Measurements from ENCODE around the gene CCNH. TPM values are rescaled to one million over a fixed set of nuclear protein-coding genes. Genes with fewer than 3 reads are reported as not detected.

CCNH gene
- total RNA-seq, 1 donor from 2014 or later, result 23.1 TPM

DNA sequence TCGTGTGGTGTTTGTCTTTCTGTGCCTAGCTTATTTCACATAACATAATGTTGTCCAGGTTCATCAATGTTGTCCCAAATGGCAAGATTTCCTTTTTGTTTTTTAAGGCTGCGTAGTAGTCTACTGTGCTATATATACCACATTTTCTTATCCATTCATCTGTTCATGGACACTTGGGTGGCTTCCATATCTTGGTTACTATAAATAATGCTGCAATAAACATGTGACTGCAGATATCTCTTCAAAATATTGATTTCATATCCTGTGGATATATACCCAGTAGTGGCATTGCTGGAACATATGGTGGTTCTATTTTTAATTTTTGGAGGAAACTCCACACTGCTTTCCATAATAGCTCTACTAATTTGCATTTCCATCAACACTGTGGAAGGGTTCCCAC lies 25.5 kb upstream of the CCNH start:
- no peaks in the 10 kb centered on the region for H3K4me1 Mint-ChIP-seq (ENCODE audit: low read depth)
- no peaks in the 10 kb centered on the region for H3K36me3 Mint-ChIP-seq (ENCODE audit: low read depth)
- no peak for DNase-seq (ENCODE audit: low spot score)
- TF ChIP-seq, protein P1, sequence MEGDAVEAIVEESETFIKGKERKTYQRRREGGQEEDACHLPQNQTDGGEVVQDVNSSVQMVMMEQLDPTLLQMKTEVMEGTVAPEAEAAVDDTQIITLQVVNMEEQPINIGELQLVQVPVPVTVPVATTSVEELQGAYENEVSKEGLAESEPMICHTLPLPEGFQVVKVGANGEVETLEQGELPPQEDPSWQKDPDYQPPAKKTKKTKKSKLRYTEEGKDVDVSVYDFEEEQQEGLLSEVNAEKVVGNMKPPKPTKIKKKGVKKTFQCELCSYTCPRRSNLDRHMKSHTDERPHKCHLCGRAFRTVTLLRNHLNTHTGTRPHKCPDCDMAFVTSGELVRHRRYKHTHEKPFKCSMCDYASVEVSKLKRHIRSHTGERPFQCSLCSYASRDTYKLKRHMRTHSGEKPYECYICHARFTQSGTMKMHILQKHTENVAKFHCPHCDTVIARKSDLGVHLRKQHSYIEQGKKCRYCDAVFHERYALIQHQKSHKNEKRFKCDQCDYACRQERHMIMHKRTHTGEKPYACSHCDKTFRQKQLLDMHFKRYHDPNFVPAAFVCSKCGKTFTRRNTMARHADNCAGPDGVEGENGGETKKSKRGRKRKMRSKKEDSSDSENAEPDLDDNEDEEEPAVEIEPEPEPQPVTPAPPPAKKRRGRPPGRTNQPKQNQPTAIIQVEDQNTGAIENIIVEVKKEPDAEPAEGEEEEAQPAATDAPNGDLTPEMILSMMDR (IDR thresholded peaks at IDR 0.05), result no peak
- peaks cover 5% of the 10 kb centered on the region for H3K9me3 Mint-ChIP-seq (ENCODE audit: low read depth)
- H3K27ac Mint-ChIP-seq (ENCODE audit: unreplicated experiment), result no peak overlapping the region
- peaks cover 21% of the 10 kb centered on the region for H3K27me3 Mint-ChIP-seq (ENCODE audit: low read depth)
- no peak overlapping the region for H3K4me3 Mint-ChIP-seq (ENCODE audit: unreplicated experiment)

DNA sequence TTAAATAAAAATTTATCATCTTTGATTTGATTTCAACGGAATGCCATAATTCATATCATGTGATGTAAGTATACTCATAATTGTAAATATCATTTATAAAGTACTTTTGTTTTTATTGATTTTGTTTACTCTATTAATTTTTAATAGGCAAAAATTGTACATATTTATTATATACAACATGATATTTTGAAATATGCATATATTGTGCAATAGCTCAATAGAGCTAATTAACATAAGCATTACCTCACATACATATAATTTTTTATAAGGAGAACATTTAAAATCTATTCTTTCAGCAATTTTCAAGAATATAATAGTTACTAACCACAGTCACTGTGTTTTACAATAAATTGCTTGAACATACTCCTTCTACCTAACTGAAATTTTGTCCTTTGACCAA lies 25.0 kb upstream of the CCNH start:
- no peak overlapping the region for H3K27ac Mint-ChIP-seq (ENCODE audit: unreplicated experiment)
- TF ChIP-seq, protein P1 (IDR thresholded peaks at IDR 0.05), result no peak
- no peaks in the 10 kb centered on the region for H3K4me1 Mint-ChIP-seq (ENCODE audit: low read depth)
- no peak for DNase-seq (ENCODE audit: low spot score)
- peaks cover 21% of the 10 kb centered on the region for H3K27me3 Mint-ChIP-seq (ENCODE audit: low read depth)
- H3K36me3 Mint-ChIP-seq (ENCODE audit: low read depth), result no peaks in the 10 kb centered on the region
- H3K4me3 Mint-ChIP-seq (ENCODE audit: unreplicated experiment), result no peak overlapping the region
- H3K9me3 Mint-ChIP-seq (ENCODE audit: low read depth), result peaks cover 5% of the 10 kb centered on the region

DNA sequence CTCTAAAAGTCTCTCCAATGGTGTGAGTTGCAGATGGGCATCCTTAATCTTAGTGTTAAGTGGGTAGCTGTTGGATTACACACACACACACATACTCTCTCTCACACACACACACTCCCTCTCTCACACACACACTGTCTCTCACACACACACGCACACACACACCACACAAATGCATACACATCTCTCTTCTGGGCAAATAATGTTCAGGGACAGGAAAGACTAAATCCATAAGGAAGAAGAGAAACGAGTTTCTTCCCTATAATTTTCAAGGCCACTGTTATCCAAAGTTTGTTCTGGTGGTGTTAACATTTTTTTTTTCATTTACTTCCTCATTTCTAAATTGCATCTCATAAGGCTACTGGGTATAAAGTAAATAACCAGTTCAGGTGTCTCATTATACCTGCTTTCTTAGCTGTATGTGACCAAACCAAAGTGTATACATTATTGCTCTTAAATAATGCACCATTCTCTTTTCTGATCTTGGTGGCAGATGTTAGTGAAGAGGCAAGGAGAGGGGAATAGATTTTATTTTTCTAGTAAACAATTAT lies 22.5 kb upstream of the CCNH start:
- H3K4me3 Mint-ChIP-seq (ENCODE audit: unreplicated experiment), result no peak overlapping the region
- TF ChIP-seq, protein P1 (IDR thresholded peaks at IDR 0.05), result no peak
- DNase-seq (ENCODE audit: low spot score), result no peak
- H3K27me3 Mint-ChIP-seq (ENCODE audit: low read depth), result peaks cover 27% of the 10 kb centered on the region
- no peaks in the 10 kb centered on the region for H3K36me3 Mint-ChIP-seq (ENCODE audit: low read depth)
- H3K9me3 Mint-ChIP-seq (ENCODE audit: low read depth), result peaks cover 5% of the 10 kb centered on the region
- H3K4me1 Mint-ChIP-seq (ENCODE audit: low read depth), result no peaks in the 10 kb centered on the region
- H3K27ac Mint-ChIP-seq (ENCODE audit: unreplicated experiment), result no peak overlapping the region

DNA sequence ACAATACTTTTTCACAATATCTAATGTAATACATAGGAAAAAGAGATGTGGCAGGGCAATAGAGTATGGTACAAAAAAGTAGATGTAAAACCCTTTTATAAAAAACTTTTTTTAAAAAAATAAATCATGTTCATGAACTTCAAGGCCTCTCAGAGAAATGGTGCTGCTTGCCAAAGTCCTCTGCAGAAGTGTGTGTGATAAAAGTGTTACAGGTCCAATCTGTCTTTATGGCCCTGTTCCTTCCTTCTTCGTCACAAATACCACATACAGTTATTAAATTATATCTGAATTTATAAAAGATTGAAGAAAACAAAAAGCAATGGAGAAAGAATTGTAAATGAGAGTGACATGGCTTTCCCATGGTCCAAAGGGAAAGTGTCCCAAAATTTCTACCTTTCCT lies 21.7 kb upstream of the CCNH start:
- H3K9me3 Mint-ChIP-seq (ENCODE audit: low read depth), result peaks cover under 1% of the 10 kb centered on the region
- TF ChIP-seq, protein P1 (IDR thresholded peaks at IDR 0.05), result no peak
- DNase-seq (ENCODE audit: low spot score), result no peak
- no peaks in the 10 kb centered on the region for H3K4me1 Mint-ChIP-seq (ENCODE audit: low read depth)
- peaks cover 27% of the 10 kb centered on the region for H3K27me3 Mint-ChIP-seq (ENCODE audit: low read depth)
- no peak overlapping the region for H3K27ac Mint-ChIP-seq (ENCODE audit: unreplicated experiment)
- no peaks in the 10 kb centered on the region for H3K36me3 Mint-ChIP-seq (ENCODE audit: low read depth)
- no peak overlapping the region for H3K4me3 Mint-ChIP-seq (ENCODE audit: unreplicated experiment)

DNA sequence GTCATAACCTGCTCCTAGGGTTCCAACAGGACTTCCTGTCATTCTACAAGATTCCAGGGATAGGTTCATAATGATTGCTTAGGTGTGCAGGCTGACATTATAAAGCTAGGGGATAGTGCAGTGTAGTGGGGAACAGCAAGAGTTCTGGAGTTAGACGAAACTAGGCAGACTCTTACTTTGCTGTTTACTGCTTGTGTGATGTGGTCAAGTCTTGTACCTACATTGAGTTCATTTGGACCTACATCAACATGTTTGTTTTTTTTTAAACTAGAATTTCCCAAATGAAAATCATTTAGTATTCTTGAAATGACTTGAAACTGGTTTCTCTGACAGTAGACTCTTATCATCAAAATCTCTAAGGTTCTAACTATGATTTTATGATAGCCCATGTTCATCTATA lies 21.2 kb upstream of the CCNH start:
- peaks cover 29% of the 10 kb centered on the region for H3K27me3 Mint-ChIP-seq (ENCODE audit: low read depth)
- TF ChIP-seq, protein P1 (IDR thresholded peaks at IDR 0.05), result no peak

More for the DNA sequence above, 21.2 kb upstream of the CCNH start:
- Mint-ChIP-seq H3K4me3 (ENCODE audit: unreplicated experiment) (no peak overlapping the region), H3K27ac (ENCODE audit: unreplicated experiment) (no peak overlapping the region), H3K4me1 (ENCODE audit: low read depth) (no peaks in the 10 kb centered on the region), H3K36me3 (ENCODE audit: low read depth) (no peaks in the 10 kb centered on the region), H3K9me3 (ENCODE audit: low read depth) (no peaks in the 10 kb centered on the region)
- no peak for DNase-seq (ENCODE audit: low spot score)

Measured in chondrocyte (in vitro differentiated cells).